GM20000 (cell line): ENCODE measurements around the gene FOXK1.

Experiments
- DNase-seq: peaks from one replicate; pipeline ENCODE4 v3.0.0; 2012; ENCODE audit warnings: low spot score
- CTCF ChIP-seq: IDR thresholded peaks from 2 replicates; pipeline ENCODE4 v1.5.1; 2012; ENCODE audit warnings: mild to moderate bottlenecking, control low read depth; ENCODE audit errors: extremely low read depth, missing control alignments

FOXK1 gene

DNA sequence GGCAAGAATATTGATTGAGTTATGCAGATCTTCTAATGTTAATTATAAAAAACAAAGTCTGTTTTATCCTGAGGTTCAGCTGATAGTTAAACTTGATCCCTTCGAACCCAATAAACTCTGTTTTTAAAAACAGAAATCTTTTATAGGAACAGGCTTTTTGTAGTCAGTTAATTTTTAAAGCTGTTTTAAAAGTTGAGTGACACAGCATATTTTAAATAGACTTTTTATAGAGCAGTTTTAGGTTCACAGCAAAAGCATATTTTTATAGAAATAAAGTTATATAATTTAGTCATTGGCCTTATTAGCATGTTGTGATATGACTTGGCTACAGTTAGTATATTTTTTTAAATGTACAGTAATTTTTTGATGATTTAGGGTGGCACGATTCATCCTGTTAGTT, 11.1 kb downstream of the FOXK1 start:
- no peak for DNase-seq
- TF ChIP-seq CTCF: no peak

GRCh38 chr7:4693749-4694148, 11.7 kb downstream of the FOXK1 start:
- DNase-seq: no peak
- no peak for TF ChIP-seq CTCF

DNA sequence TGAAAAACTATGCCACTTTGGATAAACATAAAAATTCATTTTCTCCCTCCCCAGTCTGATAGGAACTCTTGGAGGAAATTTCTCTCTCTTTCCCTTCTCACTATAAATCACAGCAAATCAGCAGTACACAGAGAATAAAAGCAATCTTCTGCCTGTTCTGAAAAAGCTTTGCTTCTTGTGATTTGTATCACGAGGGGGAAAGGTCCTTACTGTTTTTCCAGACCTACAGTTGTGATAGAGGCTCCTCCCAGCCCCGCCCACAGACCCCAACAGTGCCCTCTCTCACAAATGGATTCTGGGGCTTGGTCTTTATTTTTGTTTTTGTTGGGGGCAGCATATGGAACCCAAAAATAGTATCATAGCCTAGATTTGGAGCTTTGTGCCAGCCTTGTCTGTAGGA, 12.2 kb downstream of the FOXK1 start:
- no peak for TF ChIP-seq CTCF
- DNase-seq: no peak

DNA sequence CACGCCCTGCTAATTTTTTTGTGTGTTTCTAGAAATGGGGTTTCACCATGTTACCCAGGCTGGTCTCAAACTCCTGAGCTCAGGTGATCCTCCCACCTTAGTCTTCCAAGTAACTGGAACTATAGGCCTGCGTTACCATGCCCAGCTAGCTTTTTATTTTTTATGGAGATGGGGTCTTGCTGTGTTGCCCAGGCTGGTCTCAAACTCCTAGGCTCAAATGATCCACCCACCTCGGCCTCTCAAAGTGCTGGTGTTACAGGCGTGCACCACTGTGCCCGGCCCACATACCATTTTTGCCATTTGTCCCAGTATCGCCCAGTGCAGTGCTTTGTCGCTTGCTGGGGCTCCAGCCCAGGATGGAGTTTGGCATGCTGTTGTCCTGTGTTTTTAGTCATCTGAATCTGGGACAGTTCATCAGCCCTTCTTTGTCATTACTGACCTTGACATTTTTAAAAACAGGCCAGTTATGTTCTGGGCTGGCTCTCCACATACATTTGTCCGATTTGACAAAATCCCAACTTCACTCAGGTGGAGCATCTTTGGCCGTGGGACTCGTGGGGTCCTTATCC, 16.7 kb downstream of the FOXK1 start:
- no peak for DNase-seq
- no peak for TF ChIP-seq CTCF

- no peak for TF ChIP-seq CTCF
- no peak for DNase-seq
These were observed 17.7 kb downstream of the FOXK1 start for GRCh38 chr7:4699841-4700240.

DNA sequence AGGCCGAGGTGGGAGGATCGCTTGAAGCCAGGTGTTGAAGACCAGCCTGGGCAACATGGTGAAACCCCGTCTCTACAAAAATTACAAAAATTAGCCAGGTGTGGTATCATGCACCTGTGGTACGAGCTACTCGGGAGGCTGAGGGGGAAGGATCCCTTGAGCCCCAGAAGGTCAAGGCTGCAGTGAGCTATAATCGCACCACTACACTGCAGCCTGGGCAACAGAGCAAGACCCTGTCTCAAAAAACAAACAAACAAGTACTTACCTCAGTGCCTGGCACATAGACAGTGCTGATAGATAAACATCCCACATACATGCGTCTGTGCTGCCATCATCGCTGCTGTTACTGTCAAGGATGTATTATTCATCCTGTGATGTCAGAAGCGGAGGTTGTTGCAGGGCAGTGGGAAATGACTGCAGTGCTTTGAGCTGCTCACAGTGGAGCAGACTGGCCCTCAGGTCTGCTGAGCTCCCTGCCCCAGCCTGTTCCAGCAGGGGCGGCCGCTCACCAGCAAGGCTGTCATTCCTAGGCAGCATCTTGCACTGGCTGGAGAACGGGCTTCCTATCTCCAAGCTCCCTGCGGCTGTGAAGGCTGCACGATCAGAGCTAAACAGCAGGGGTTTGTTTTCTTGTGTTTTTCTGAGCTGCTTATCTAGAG, 18.6 kb downstream of the FOXK1 start:
- DNase-seq: no peak
- TF ChIP-seq CTCF: no peak

GRCh38 chr7:4702961-4703512, 20.9 kb downstream of the FOXK1 start:
- DNase-seq: no peak
- no peak for TF ChIP-seq CTCF
